H1 (cell line): ENCODE measurements around the gene GTSE1. TPM values are rescaled to one million over a fixed set of nuclear protein-coding genes. Genes with fewer than 3 reads are reported as not detected.

Experiments used
- BACH1 ChIP-seq: IDR thresholded peaks from 2 replicates; pipeline ENCODE4 v1.6.1; 2012; ENCODE audit warnings: low read length, improper control_type of control experiment
- CBX5 ChIP-seq: fragments of 300-800, 300-1000 bp; sonication (generic); IDR thresholded peaks from 2 replicates; pipeline ENCODE4 v1.7.1; 2016; ENCODE audit warnings: antibody characterized with exemption, low read length, low read depth
- CHD1 ChIP-seq: IDR thresholded peaks from 2 replicates; pipeline ENCODE4 v1.6.1; 2012; ENCODE audit warnings: low read depth, low read length, improper control_type of control experiment
- CTBP2 ChIP-seq: IDR thresholded peaks from 2 replicates; pipeline ENCODE4 v1.7.0; 2011; ENCODE audit warnings: borderline replicate concordance, mild to moderate bottlenecking, moderate library complexity, mixed read lengths, low read length; ENCODE audit not compliant: insufficient read depth, insufficient read length
- EGR1 ChIP-seq: IDR thresholded peaks from 2 replicates; pipeline ENCODE4 v1.6.1; 2011; ENCODE audit warnings: low read depth, low read length, borderline replicate concordance
- EP300 ChIP-seq, 2 experiments: IDR thresholded peaks; 1 replicate in 1 of 2; 2 replicates in 1 of 2; pipeline ENCODE4 v1.6.1; 2011 to 2012; ENCODE audit warnings: low read depth in 2 of 2, low read length in 2 of 2, mild to moderate bottlenecking in 2 of 2, borderline replicate concordance in 1 of 2, inconsistent platforms in 1 of 2, moderate library complexity in 1 of 2
- GABPA ChIP-seq: IDR thresholded peaks from 2 replicates; pipeline ENCODE4 v1.6.1; 2011; ENCODE audit warnings: mild to moderate bottlenecking, low read length, moderate library complexity, borderline replicate concordance; ENCODE audit not compliant: insufficient read depth
- HDAC2 ChIP-seq, 2 experiments: fragments of 300-600 bp in 1 of 2; sonication (generic) in 1 of 2; IDR thresholded peaks; 2 replicates each; pipeline ENCODE4 v1.6.1; 2011 to 2012; ENCODE audit warnings: low read depth in 2 of 2, low read length in 2 of 2, mild to moderate bottlenecking in 2 of 2, moderate library complexity in 2 of 2, borderline replicate concordance in 1 of 2, inconsistent platforms in 1 of 2
- PHF8 ChIP-seq: fragments of 200-600 bp; sonication (generic); conservative IDR thresholded peaks from 2 replicates; pipeline ENCODE4 v1.7.1; 2012; ENCODE audit warnings: low read depth, mild to moderate bottlenecking, inconsistent platforms, low read length, moderate library complexity
- POLR2AphosphoS5 ChIP-seq: IDR thresholded peaks from 2 replicates; pipeline ENCODE4 v1.6.1; 2011; ENCODE audit warnings: low read depth, low read length
- RAD21 ChIP-seq, 2 experiments: IDR thresholded peaks in 1 of 2; conservative IDR thresholded peaks in 1 of 2; 2 replicates each; pipeline ENCODE4 v1.6.1; 2011; ENCODE audit warnings: low read depth in 2 of 2, low read length in 2 of 2, improper control_type of control experiment in 1 of 2, inconsistent platforms in 1 of 2, mild to moderate bottlenecking in 1 of 2, moderate library complexity in 1 of 2
- SAP30 ChIP-seq: fragments of 300-600 bp; sonication (generic); IDR thresholded peaks from 2 replicates; pipeline ENCODE4 v1.7.1; 2012; ENCODE audit warnings: low read length, moderate library complexity, mild to moderate bottlenecking, inconsistent platforms; ENCODE audit not compliant: insufficient read depth, insufficient replicate concordance
- SIX5 ChIP-seq: IDR thresholded peaks from 2 replicates; pipeline ENCODE4 v1.6.1; 2011; ENCODE audit warnings: mild to moderate bottlenecking, low read depth, low read length
- SP1 ChIP-seq: IDR thresholded peaks from 2 replicates; pipeline ENCODE4 v1.6.1; 2011; ENCODE audit warnings: low read depth, low read length
- SP2 ChIP-seq: IDR thresholded peaks from 2 replicates; pipeline ENCODE4 v1.6.1; 2012; ENCODE audit warnings: mild to moderate bottlenecking, low read length, inconsistent platforms
- SUZ12 ChIP-seq: fragments of 200-600 bp; sonication (generic); IDR thresholded peaks from 2 replicates; pipeline ENCODE4 v1.6.1; 2012; ENCODE audit warnings: mild to moderate bottlenecking, inconsistent platforms, low read length, moderate library complexity, mixed read lengths
- TBP ChIP-seq: IDR thresholded peaks from 2 replicates; pipeline ENCODE4 v1.6.1; 2011; ENCODE audit warnings: low read depth, low read length, improper control_type of control experiment
- TCF12 ChIP-seq: IDR thresholded peaks from 2 replicates; pipeline ENCODE4 v1.6.1; 2011; ENCODE audit warnings: low read depth, mild to moderate bottlenecking, low read length
- TEAD4 ChIP-seq: IDR thresholded peaks from 2 replicates; pipeline ENCODE4 v1.6.1; 2012; ENCODE audit warnings: low read depth, low read length, inconsistent platforms, mixed read lengths
- polyA plus RNA-seq, 7 experiments: library from polyadenylated mRNA; depleted of rRNA in 3 of 7; stranded (reverse) in 5 of 7; unstranded in 2 of 7; fragments of >200 nt in 5 of 7; fragments of 200-250 nt in 2 of 7; gene quantifications; 1 replicate in 5 of 7; 2 replicates in 1 of 7; 4 replicates in 1 of 7; pipeline versions ENCODE4 v1.2.1 to v1.2.3, GENCODE V29; 2011 to 2013; ENCODE audit warnings: missing spikeins in 2 of 7, mixed read lengths in 2 of 7
- total RNA-seq: library from RNA; stranded (reverse); fragmentation: NEBNext Ultra II Directional; extraction: Animal tissue kit (Norgen Biotek cat#: 25700); gene quantifications from 2 replicates; pipeline ENCODE4 v1.2.1, GENCODE V29; 2021
- TF ChIP-seq, protein P1 (sequence below): IDR thresholded peaks from 2 replicates; pipeline ENCODE4 v1.6.1; 2012; ENCODE audit warnings: inconsistent platforms

The GTSE1 gene
- total and polyA plus RNA-seq, 2 of the 8 experiments (the other 6 are each of a cell fraction or from before 2014, with no cell fraction given) = 17.5 to 38.6 TPM

DNA sequence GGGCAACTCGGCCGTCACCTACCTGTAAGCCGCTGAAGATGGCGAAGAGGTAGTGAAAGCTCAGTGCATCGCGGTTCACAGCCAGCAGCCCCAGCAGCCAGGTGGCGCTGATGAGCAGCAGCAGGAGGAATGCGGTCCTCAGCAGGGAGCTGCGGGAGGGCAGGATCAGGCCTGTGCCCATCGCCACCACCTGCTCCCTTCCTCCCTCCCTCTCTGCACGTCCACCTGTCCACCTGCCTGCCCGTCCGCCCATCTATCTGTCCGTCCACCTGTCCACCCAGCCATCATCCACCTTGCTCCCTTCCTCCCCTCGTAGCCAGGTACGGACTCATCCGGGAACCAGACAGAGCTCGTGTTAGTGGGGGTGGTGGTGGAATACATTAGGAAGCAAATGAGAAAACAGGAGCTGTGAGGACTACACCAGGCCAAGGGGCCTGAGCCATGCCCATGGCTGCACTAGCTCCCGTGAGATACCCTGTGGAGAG is 71.1 kb downstream of the GTSE1 start (continued):
- no peak for TF ChIP-seq SUZ12
- no peak for TF ChIP-seq SAP30
- TF ChIP-seq CBX5 = no peak
- no peak for TF ChIP-seq SIX5
- no peak for TF ChIP-seq BACH1
- TF ChIP-seq CTBP2 = peak; percentile 80
- no peak for TF ChIP-seq PHF8
- TF ChIP-seq HDAC2 (IDR thresholded peaks at IDR 0.05; ENCODE audit: borderline replicate concordance in 1 of 2, low read depth in 2 of 2, low read length in 2 of 2) = no peak
- TF ChIP-seq CHD1 = no peak
- peak; percentile 62; the same call in 1 of the 2 replicates for TF ChIP-seq TCF12
- TF ChIP-seq TEAD4 = peak; percentile 97
- TF ChIP-seq GABPA = peak; percentile 87
- TF ChIP-seq EGR1 = no peak
- peak; percentile 18; the same call in 1 of the 2 replicates for TF ChIP-seq POLR2AphosphoS5
- TF ChIP-seq SP2 = no peak
- peak; percentile 85 to 88 for TF ChIP-seq RAD21 (IDR thresholded peaks at IDR 0.05 in 1 of 2, conservative IDR thresholded peaks at IDR 0.05 in 1 of 2; ENCODE audit: low read depth in 2 of 2, low read length in 2 of 2)
- TF ChIP-seq EP300 (IDR thresholded peaks at IDR 0.05; ENCODE audit: borderline replicate concordance in 1 of 2, low read depth in 2 of 2, low read length in 2 of 2) = peak in 1 of 2 experiments; percentile 49; a peak in 1 of 3 replicates
- no peak for TF ChIP-seq SP1
- no peak; the same call in 1 of the 2 replicates for TF ChIP-seq TBP
- TF ChIP-seq, protein P1, sequence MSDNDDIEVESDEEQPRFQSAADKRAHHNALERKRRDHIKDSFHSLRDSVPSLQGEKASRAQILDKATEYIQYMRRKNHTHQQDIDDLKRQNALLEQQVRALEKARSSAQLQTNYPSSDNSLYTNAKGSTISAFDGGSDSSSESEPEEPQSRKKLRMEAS = peak; percentile 79
- TF ChIP-seq, all 59 proteins: peak for 12
